ENCODE results near the gene KRT6A.
"Not testable (repeated sequence)": the region's sequence is repeated elsewhere in the genome, so short reads cannot be mapped to it uniquely, and the experiment has no call there.

KRT6A gene

DNA sequence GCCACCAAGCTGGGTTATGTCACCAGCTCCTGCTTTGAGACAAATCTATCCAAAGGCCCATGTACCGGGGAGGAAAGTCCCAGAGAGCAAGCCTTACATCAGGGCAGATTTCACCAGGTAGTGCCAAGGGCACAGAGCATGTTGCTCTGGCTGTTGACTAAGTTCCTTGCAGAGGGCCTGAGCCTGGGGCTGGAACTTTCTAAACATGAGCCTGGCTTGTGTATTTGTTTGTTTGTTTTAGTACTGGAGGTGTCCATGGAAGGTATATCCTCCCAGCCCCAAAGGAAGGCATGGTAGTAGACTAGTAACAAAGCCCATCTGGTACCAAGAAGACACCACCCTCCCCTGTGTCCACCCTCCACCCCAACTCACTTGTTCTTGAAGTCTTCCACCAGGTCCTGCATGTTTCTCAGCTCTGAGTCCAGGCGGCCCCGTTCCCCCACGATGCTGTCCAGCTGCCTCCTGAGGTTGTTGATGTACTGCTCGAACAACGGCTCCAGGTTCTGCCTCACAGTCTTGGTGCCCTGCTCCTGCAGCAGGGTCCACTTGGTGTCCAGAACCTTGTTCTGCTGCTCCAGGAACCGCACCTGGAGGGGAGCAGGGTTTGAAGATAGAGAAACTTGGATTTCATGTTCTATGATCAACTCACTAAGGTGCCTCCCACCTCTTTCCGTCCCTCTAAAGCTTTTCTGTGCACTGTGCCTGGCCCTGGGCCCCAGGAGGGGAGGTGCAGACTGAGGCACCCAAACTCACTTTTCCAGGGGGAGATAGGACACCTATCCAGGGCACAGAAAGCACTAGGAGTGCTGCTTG is 25.7 kb upstream of the KRT6A start:
- H3K4me1 Mint-ChIP-seq: no peaks in the 10 kb centered on the region
- H3K27me3 Mint-ChIP-seq: peaks cover 35% of the 10 kb centered on the region

GRCh38 chr12:52517888-52518287 is 24.8 kb upstream of the KRT6A start:
- no peaks in the 10 kb centered on the region for H3K9me3 Mint-ChIP-seq
- no peak overlapping the region for H3K4me3 Mint-ChIP-seq
- peaks cover 36% of the 10 kb centered on the region for H3K27me3 Mint-ChIP-seq
- no peak overlapping the region for H3K27ac Mint-ChIP-seq
- no peaks in the 10 kb centered on the region for H3K4me1 Mint-ChIP-seq
- no peak for ATAC-seq
- H3K36me3 Mint-ChIP-seq: no peaks in the 10 kb centered on the region

More for the DNA sequence above, 25.7 kb upstream of the KRT6A start:
- Mint-ChIP-seq H3K4me3 (no peak overlapping the region), H3K27ac (no peak overlapping the region), H3K9me3 (no peaks in the 10 kb centered on the region), H3K36me3 (no peaks in the 10 kb centered on the region)
- no peak for ATAC-seq

GRCh38 chr12:52517005-52517835 is 24.2 kb upstream of the KRT6A start:
- H3K27ac Mint-ChIP-seq: no peak overlapping the region
- H3K4me3 Mint-ChIP-seq: no peak overlapping the region
- peaks cover 29% of the 10 kb centered on the region for H3K27me3 Mint-ChIP-seq
- H3K9me3 Mint-ChIP-seq: no peaks in the 10 kb centered on the region
- H3K36me3 Mint-ChIP-seq: no peaks in the 10 kb centered on the region
- no peaks in the 10 kb centered on the region for H3K4me1 Mint-ChIP-seq
- ATAC-seq: no peak

DNA sequence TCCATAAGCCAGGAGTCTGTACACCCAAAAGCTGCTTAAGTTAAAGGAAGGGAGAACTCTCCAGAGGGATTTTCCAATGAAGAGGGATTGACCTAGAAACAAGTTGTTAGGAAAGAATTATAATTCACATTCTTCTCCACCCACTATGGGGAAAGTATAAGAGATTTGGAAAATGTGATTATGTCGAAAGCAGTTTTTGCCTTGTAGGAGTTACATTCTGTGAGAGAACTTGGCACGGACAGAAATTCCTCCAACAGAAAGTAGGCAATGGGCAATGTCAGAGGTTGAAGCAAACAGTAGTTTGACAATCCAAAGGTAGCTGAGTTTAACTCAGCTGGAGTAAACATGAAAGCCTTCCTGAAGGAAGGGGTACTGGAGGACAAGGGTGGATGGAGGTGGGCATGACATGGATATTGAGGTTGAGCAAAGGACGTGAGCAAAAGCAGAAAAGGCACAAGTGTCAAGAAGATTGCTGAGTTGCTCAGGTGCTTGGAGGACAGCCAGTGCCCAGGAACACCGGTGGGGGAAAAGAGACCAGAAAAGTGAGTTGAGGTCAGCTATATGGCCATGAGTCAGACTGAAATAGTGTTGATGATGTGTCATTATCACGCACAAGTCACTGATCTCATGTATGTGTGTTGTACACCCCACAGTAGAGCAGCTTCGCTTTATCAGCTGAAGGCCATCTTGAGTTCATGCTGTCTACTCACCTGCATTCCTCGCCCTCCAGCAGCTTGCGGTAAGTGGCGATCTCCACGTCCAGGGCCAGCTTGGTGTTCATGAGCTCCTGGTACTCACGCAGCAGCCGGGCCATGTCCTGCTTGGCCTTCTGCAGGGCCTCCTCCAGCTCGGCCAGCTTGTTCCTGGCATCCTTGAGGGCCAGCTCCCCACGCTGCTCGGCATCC is 23.1 kb upstream of the KRT6A start:
- Mint-ChIP-seq H3K9me3 (peaks cover 7% of the 10 kb centered on the region), H3K4me1 (no peaks in the 10 kb centered on the region), H3K4me3 (no peak overlapping the region), H3K27ac (no peak overlapping the region), H3K36me3 (no peaks in the 10 kb centered on the region), H3K27me3 (peaks cover 19% of the 10 kb centered on the region)
- no peak for ATAC-seq

- Mint-ChIP-seq H3K27me3 (peaks cover 22% of the 10 kb centered on the region), H3K4me3 (no peak overlapping the region), H3K36me3 (no peaks in the 10 kb centered on the region), H3K9me3 (peaks cover 7% of the 10 kb centered on the region), H3K4me1 (no peaks in the 10 kb centered on the region), H3K27ac (no peak overlapping the region)
- no peak for ATAC-seq
Measured at GRCh38 chr12:52515319-52515646, 22.2 kb upstream of the KRT6A start.

GRCh38 chr12:52514471-52515318 is 21.6 kb upstream of the KRT6A start:
- no peak for ATAC-seq

DNA sequence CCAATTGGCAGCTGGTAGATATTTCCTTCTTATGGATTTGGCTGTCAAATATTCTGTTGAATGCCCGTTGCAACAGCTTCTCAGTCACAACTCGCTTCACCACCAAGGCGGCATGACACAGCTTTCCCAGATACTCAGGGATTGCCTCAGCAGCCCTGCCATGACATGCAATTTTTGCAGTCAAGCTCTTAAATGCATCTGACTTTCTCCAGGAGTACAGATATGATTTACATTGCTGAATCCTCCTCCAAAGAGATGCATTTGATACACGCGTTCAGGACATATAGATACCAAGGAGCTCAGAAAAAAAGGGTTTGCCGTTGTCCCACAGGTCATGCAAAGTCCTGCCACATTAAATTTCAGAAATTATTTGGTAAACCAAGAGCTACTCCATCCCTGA is 20.7 kb upstream of the KRT6A start:
- Mint-ChIP-seq H3K27me3 (peaks cover 35% of the 10 kb centered on the region), H3K4me1 (no peaks in the 10 kb centered on the region), H3K4me3 (no peak overlapping the region), H3K9me3 (peaks cover 7% of the 10 kb centered on the region), H3K36me3 (no peaks in the 10 kb centered on the region), H3K27ac (no peak overlapping the region)
- ATAC-seq: no peak

More at GRCh38 chr12:52514471-52515318, 21.6 kb upstream of the KRT6A start:
- Mint-ChIP-seq H3K9me3 (peaks cover 7% of the 10 kb centered on the region), H3K36me3 (no peaks in the 10 kb centered on the region), H3K27ac (no peak overlapping the region), H3K27me3 (peaks cover 28% of the 10 kb centered on the region), H3K4me1 (no peaks in the 10 kb centered on the region), H3K4me3 (no peak overlapping the region)

- Mint-ChIP-seq H3K27me3 (peaks cover 53% of the 10 kb centered on the region), H3K36me3 (no peaks in the 10 kb centered on the region), H3K4me1 (no peaks in the 10 kb centered on the region), H3K9me3 (peaks cover 7% of the 10 kb centered on the region), H3K27ac (no peak overlapping the region), H3K4me3 (no peak overlapping the region)
- ATAC-seq: no peak
Measured at GRCh38 chr12:52508211-52508610, 15.2 kb upstream of the KRT6A start.

GRCh38 chr12:52506858-52507715 is 14.0 kb upstream of the KRT6A start:
- no peak for ATAC-seq
- H3K36me3 Mint-ChIP-seq: no peaks in the 10 kb centered on the region
- no peak overlapping the region for H3K27ac Mint-ChIP-seq
- no peaks in the 10 kb centered on the region for H3K4me1 Mint-ChIP-seq
- peaks cover 9% of the 10 kb centered on the region for H3K9me3 Mint-ChIP-seq
- no peak overlapping the region for H3K4me3 Mint-ChIP-seq
- peaks cover 56% of the 10 kb centered on the region for H3K27me3 Mint-ChIP-seq

- H3K27me3 Mint-ChIP-seq: peaks cover 47% of the 10 kb centered on the region
- no peak overlapping the region for H3K4me3 Mint-ChIP-seq
- peaks cover 2% of the 10 kb centered on the region for H3K9me3 Mint-ChIP-seq
- no peak overlapping the region for H3K27ac Mint-ChIP-seq
- no peak for ATAC-seq
- H3K4me1 Mint-ChIP-seq: no peaks in the 10 kb centered on the region
- H3K36me3 Mint-ChIP-seq: no peaks in the 10 kb centered on the region
Measured at GRCh38 chr12:52502877-52503276, 9.8 kb upstream of the KRT6A start.

DNA sequence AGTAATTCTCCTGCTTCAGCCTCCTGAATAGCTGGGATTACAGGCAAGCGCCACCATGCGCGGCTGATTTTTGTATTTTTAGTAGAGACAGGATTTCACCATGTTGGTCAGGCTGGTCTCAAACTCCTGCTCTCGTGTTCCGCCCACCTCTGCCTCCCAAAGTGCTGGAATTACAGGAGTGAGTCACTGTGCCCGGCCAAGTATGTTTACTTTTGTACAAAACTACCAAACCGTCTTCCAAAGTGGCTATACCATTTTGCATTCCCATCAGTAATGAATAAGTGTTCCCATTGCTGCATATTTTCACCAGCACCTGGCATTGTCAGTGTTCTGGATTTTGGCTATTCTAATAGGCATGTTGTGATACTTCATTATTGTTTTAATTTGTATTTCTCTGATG is 8.4 kb upstream of the KRT6A start:
- no peak for ATAC-seq
- Mint-ChIP-seq H3K36me3 (no peaks in the 10 kb centered on the region), H3K27ac (no peak overlapping the region), H3K27me3 (peaks cover 45% of the 10 kb centered on the region), H3K4me1 (peaks cover under 1% of the 10 kb centered on the region), H3K4me3 (no peak overlapping the region), H3K9me3 (peaks cover 2% of the 10 kb centered on the region)

- not testable (repeated sequence) for H3K4me3 Mint-ChIP-seq, H3K27ac Mint-ChIP-seq, ATAC-seq, H3K9me3 Mint-ChIP-seq, H3K36me3 Mint-ChIP-seq, H3K4me1 Mint-ChIP-seq
- H3K27me3 Mint-ChIP-seq: peaks cover 46% of the 10 kb centered on the region
Measured at GRCh38 chr12:52500574-52500973, 7.5 kb upstream of the KRT6A start.

DNA sequence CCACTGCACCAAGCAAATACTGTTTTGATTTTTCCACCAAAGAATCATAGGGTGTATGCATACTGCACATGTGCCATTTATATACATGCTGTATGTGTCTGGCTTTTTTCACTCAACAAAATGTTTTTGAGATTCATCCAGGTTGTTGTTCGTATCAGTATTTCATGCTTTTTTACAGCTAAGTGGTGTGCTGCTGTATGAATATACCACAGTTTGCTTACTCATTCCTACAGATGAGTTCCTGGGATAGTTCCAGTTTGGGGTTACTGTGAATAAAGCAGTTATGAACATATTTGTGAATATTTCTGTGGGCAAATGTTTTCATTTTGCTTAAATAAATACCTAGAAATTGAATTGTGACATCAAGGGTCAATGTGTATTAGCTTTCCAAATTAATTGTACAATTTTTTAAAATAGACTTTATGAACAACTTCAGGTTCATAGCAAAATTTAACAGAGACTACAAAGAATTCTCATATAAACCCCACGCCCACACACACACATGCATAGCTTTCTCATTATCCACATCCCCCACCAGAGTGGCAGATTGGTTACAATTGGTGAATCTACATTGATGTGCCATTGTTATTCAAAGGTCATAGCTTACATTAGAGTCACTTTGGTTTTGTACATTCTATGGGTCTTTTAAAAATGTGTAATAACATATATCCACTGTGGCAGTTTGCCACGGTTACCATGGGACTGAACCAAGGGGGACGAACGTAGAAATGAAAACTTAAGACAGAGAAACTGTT is 6.9 kb upstream of the KRT6A start:
- ATAC-seq: no peak
- H3K9me3 Mint-ChIP-seq: peaks cover 2% of the 10 kb centered on the region

More for the DNA sequence above, 6.9 kb upstream of the KRT6A start:
- Mint-ChIP-seq H3K27ac (no peak overlapping the region), H3K4me3 (no peak overlapping the region), H3K27me3 (peaks cover 41% of the 10 kb centered on the region), H3K36me3 (no peaks in the 10 kb centered on the region), H3K4me1 (peaks cover 9% of the 10 kb centered on the region)
